Kidney (tissue), 14 donors: ENCODE measurements around the gene CXCL16. TPM values are rescaled to one million over a fixed set of nuclear protein-coding genes. Genes with fewer than 3 reads are reported as not detected.

ENCODE experiments used
- DNase-seq, 5 donors: peaks; one replicate each; pipeline ENCODE4 v3.0.0-alpha.2; 2013 to 2020
- FAIRE-seq: peaks from 2 replicates; lab custom pipeline; 2012; peaks lifted over from hg19 to GRCh38; lab: Jason Lieb, UNC
- H3K27ac ChIP-seq, 2 donors: one replicate each; pipeline ENCODE4 v1.7.0; 2013; ENCODE audit warnings: low read depth in 2 of 2, low read length in 2 of 2, inconsistent platforms in 1 of 2
- H3K27me3 ChIP-seq: one replicate; pipeline ENCODE4 v1.7.1; 2013; ENCODE audit warnings: low read length, inconsistent platforms; ENCODE audit not compliant: control insufficient read depth, insufficient read depth
- H3K36me3 ChIP-seq, 3 donors: one replicate each; pipeline versions ENCODE4 v1.7.0 to v1.7.1; 2013; ENCODE audit warnings: low read length in 3 of 3, control low read depth in 1 of 3, inconsistent platforms in 1 of 3; ENCODE audit not compliant: insufficient read depth in 3 of 3, control insufficient read depth in 2 of 3
- H3K4me1 ChIP-seq, 3 donors: one replicate each; pipeline versions ENCODE4 v1.7.0 to v1.7.1; 2013; ENCODE audit warnings: low read length in 3 of 3, inconsistent platforms in 1 of 3, low read depth in 1 of 3; ENCODE audit not compliant: control insufficient read depth in 2 of 3, insufficient read depth in 2 of 3
- H3K4me3 ChIP-seq, 3 donors: one replicate each; pipeline versions ENCODE4 v1.7.0 to v1.8.1; 2013; ENCODE audit warnings: low read length in 3 of 3, control low read depth in 1 of 3, inconsistent platforms in 1 of 3
- H3K9ac ChIP-seq, 3 donors: one replicate each; pipeline versions ENCODE4 v1.7.0 to v1.7.1; 2013; ENCODE audit warnings: low read length in 3 of 3, control low read depth in 1 of 3, inconsistent platforms in 1 of 3
- H3K9me3 ChIP-seq, 3 donors: one replicate each; pipeline versions ENCODE4 v1.7.0 to v1.7.1; 2013; ENCODE audit warnings: low read length in 3 of 3, control low read depth in 1 of 3, inconsistent platforms in 1 of 3; ENCODE audit not compliant: control insufficient read depth in 2 of 3, insufficient read depth in 1 of 3
- CTCF ChIP-seq: IDR thresholded peaks from 3 replicates; pipeline ENCODE4 v1.5.1; 2012; ENCODE audit warnings: mild to moderate bottlenecking, moderate library complexity, borderline replicate concordance; ENCODE audit not compliant: insufficient read depth; ENCODE audit errors: extremely low read depth
- intact Hi-C: fragments of 100-400 bp; cut with DNase I; formaldehyde crosslinking; loops from one replicate; pipeline ENCODE4 v1.11.1; 2022
- polyA plus RNA-seq: library from polyadenylated mRNA; stranded (reverse); fragments of 350-450 nt; fragmentation: Illumina TruSeq; extraction: RNeasy Lipid Tissue Mini Kit (QIAGEN cat#74804); gene quantifications from one replicate; pipeline ENCODE4 v1.2.3, GENCODE V29; 2014; ENCODE audit warnings: low read depth, low replicate concordance; ENCODE audit not compliant: insufficient read depth
- total RNA-seq: library from RNA; stranded (reverse); fragmentation: NEBNext Ultra II Directional; extraction: Animal tissue kit (Norgen Biotek cat#: 25700); gene quantifications from one replicate; pipeline ENCODE4 v1.2.1, GENCODE V29; 2021
- donor health status: control.
- donor health status: control.
- donor health status: control.
- donor health status: control.
- donor health status: control.
- donor health status: DM: yes; HTN: yes; CAD: no.
- donor health status: Normal renal cell carcinoma (clear cell type).

CXCL16 gene
- total and polyA plus RNA-seq, 2 donors from 2014 or later: 22.5 to 83.0 TPM

- no peak for FAIRE-seq
- no peak for DNase-seq
- Histone ChIP-seq H3K36me3 (no peaks in the 10 kb centered on the region), H3K27ac (no peak overlapping the region), H3K4me1 (peaks cover 3 to 6% (median 4%) of the 10 kb centered on the region in 3 donors), H3K27me3 (no peaks in the 10 kb centered on the region), H3K4me3 (no peak overlapping the region), H3K9me3 (no peaks in the 10 kb centered on the region), H3K9ac (no peak overlapping the region)
- no peak for TF ChIP-seq CTCF
- intact Hi-C loops: no loop called here
Measured at GRCh38 chr17:4725646-4726310, 13.9 kb downstream of the CXCL16 start.

GRCh38 chr17:4724650-4725049 is 15.1 kb downstream of the CXCL16 start:
- intact Hi-C loops: no loop called here

GRCh38 chr17:4722678-4723240 is 17.0 kb downstream of the CXCL16 start:
- Histone ChIP-seq H3K9ac (no peak overlapping the region), H3K36me3 (no peaks in the 10 kb centered on the region), H3K9me3 (no peaks in the 10 kb centered on the region), H3K4me1 (peaks cover 0 to 2% (median 0%) of the 10 kb centered on the region in 3 donors), H3K27ac (no peak overlapping the region), H3K4me3 (no peak overlapping the region), H3K27me3 (no peaks in the 10 kb centered on the region)
- FAIRE-seq: no peak
- DNase-seq: no peak
- no peak for TF ChIP-seq CTCF
- intact Hi-C loops: no loop called here

More at GRCh38 chr17:4724650-4725049, 15.1 kb downstream of the CXCL16 start:
- Histone ChIP-seq H3K9me3 (no peaks in the 10 kb centered on the region), H3K36me3 (no peaks in the 10 kb centered on the region), H3K9ac (no peak overlapping the region), H3K4me3 (no peak overlapping the region), H3K27ac (no peak overlapping the region), H3K4me1 (peaks cover 0 to 2% (median 0%) of the 10 kb centered on the region in 3 donors), H3K27me3 (no peaks in the 10 kb centered on the region)
- DNase-seq: no peak
- TF ChIP-seq CTCF: no peak
- no peak for FAIRE-seq
